Measurements from ENCODE around the gene RB1.
"Not testable (repeated sequence)": the region's sequence is repeated elsewhere in the genome, so short reads cannot be mapped to it uniquely, and the experiment has no call there.

Gene RB1

GRCh38 chr13:48297131-48297786 lies 6.3 kb upstream of the RB1 start:
- H3K4me3 ChIP-seq (ENCODE audit: low read depth, low read length) = no peak overlapping the region

GRCh38 chr13:48299591-48299990 lies 4.0 kb upstream of the RB1 start:
- H3K4me3 ChIP-seq (ENCODE audit: low read depth, low read length) = no peak overlapping the region

DNA sequence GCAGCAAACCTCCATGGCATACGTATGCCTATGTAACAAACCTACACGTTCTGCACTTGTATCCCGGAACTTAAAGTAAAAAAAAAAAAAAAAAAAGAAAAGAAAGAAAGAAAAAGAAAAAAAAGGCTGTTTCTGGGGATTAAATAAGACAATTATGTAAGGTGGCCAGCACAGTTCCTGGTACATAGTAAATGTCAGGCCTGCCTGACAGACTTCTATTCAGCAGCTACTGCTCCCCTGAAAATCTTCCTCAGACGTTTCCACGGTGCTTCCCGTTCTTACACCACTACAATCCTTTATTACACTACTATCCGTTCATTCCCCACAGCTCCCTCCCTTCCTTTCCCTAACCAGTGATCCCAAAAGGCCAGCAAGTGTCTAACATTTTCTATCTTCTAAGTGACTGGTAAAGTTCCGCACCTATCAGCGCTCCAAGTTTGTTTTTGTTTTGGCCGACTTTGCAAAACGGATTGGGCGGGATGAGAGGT lies 636 bp upstream of the RB1 start:
- H3K4me3 ChIP-seq (ENCODE audit: low read depth, low read length) = peak overlapping the region; percentile 83

GRCh38 chr13:48304143-48304876 lies 759 bp downstream of the RB1 start:
- H3K4me3 ChIP-seq (ENCODE audit: low read depth, low read length) = peak overlapping the region; percentile 83

DNA sequence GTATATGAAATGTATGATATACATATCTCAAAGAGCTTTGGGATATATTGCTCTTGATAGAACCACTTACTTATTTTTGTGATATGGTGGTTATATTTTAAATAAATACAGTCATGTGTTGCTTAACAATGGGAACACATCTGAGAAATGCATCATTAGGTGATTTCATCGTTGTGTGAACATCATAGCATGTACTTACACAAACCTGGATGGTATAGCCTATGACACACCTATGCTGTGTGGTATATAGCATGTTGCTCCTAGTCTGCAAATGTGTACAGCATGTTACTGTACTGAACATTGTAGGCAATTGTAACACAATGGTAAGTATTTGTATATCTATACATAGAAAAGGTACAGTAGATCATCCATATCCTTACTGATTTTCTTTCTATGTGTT lies 7.7 kb downstream of the RB1 start:
- no peak overlapping the region for H3K4me3 ChIP-seq (ENCODE audit: low read depth, low read length)

DNA sequence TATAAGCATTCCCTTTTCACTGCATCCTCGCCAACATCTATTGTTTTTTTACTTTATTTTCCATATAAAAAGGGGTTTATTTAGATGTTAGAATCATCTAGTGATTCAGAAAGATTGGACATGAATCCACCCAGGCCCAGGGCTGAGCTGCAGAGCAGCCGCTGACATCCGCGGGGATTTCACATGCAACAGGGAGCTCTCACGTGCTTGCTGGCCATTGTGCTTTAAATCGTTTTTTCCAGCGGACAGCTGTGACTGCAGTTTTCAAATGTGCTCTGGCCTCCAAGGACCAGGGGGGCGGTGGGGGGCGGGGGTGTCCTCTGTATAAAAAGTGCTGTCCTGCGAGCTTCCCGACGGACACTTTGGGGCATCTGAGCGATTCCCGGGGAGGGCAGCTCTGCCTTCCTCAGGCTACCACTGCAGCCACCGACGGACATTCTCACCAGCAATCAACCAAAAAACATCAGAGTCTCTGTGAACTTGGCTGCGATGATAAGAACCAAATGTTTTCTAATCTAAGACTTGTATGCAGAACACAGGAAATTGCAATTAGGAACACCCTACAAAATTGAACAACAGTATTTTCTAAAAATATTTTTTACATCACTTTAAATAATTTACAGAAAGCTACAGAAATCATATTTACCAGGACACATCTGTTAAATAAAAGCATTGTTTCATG lies 12.6 kb downstream of the RB1 start:
- H3K4me3 ChIP-seq (ENCODE audit: low read depth, low read length) = no peak overlapping the region

DNA sequence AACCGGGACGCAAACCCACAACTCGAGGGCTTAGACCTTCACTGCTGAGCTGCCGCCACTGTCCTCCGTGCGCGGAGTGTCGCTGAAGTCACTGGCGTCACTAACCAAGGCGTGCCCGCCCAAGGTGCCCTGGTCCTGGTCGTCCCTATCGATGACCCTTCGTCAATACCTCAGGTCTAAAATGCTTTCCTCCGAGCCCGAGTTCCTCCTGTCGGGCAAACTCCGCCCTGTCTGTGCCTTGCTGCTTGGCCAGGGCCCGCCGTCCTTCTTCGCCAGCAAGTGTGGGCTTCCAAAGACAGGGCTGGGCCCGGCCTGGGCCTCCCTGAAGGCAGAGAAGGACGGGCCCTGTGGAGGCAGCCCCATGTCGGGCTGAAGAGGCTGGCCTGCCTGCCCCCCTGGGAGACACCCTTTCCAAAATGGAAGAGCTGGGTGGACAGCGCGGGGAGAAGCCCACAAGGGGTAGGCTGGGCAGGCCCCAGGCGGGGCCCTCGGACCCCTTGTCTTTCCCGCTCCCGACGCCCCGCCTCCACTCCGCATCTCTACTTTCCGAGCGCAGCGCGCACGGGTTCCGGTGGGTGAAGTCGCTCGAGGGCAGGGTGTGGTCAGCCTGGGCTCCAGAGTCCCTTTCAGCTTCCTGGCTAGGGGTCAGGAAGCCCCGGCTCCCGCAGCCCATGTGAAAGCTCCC lies 13.4 kb downstream of the RB1 start:
- no peak overlapping the region for H3K4me3 ChIP-seq (ENCODE audit: low read depth, low read length)

DNA sequence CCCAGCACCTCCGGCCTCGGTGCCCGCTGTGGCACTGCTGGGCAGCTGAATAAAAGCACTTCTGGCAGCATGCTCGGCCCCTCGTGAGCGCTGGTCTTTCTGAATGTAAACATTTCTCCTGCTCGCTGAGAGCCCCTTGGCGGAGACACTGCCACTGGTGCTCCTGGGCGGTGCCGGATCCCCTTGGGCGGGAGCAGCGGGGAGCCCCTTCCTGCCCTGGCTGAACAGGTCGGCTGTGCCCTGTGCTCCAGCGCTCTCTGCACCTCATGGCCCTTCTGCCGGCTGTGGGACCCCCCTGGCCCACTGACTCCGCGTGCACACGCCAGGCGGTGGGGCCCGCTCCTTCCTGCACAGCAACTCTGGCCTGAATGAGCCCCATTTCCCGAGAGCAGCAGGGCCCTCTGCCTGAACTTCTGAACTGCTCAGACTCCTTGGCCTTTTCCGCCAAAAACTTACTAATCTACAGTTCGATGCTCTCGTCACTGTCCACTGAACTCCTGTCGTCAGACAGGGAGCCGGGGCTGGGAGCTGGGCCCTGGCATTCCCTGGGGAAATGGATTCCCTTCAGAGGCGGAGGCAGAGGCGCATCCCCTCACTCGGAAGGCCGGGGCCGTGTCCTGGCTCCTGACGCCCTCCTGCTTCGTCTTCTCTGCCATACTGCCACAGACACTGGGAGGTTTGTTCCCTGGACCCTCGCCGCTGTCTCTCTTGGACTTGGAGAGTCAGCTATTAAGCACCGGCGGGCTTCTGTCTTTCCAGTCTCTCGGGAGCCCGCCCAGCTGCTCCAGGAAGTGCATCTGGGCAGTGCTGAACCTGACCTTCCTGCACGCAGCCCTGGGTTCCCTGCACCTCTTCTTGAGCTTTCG lies 14.2 kb downstream of the RB1 start:
- no peak overlapping the region for H3K4me3 ChIP-seq (ENCODE audit: low read depth, low read length)

DNA sequence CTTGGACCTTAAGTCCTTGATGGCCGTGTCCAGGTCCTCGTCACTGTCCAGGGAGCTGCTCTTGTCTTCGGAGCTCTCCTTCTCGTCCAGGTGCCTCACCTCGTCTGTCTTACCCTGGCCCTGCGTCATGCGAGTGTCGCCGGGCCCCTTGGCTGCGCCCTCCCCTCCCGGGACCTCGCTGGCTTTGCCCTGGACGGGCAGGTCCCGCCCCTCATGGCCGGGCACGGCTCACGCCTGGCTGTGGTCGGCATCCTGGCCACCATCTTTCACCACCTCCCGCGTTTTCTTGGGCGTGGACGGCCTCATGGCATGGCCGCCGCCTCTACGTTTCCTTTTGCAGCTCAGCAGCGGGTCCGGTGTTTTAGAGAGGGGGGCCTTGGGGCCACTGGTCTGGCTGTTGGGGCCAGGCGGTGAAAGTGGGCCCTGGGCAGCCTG lies 14.8 kb downstream of the RB1 start:
- H3K4me3 ChIP-seq (ENCODE audit: low read depth, low read length) = no peak overlapping the region

DNA sequence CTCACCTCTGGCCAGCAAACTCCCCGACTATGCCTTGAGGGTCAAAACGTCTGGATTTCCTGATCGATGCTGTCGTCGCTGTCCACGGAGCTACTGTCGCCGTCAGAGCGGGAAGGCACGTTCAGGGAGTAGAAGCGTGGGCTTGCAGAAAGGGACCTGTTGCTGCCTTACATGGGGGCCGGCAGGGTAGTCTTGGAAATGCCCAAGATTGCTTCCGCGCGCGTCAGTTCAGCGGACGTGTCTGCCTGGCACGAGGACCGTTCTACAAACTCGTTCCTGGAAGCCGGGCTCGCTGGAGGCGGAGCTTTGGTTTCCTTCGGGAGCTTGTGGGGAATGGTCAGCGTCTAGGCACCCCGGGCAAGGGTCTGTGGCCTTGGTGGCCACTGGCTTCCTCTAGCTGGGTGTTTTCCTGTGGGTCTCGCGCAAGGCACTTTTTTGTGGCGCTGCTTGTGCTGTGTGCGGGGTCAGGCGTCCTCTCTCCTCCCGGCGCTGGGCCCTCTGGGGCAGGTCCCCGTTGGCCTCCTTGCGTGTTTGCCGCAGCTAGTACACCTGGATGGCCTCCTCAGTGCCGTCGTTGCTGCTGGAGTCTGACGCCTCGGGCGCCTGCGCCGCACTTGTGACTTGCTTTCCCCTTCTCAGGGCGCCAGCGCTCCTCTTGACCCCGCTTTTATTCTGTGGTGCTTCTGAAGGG lies 15.4 kb downstream of the RB1 start:
- no peak overlapping the region for H3K4me3 ChIP-seq (ENCODE audit: low read depth, low read length)

DNA sequence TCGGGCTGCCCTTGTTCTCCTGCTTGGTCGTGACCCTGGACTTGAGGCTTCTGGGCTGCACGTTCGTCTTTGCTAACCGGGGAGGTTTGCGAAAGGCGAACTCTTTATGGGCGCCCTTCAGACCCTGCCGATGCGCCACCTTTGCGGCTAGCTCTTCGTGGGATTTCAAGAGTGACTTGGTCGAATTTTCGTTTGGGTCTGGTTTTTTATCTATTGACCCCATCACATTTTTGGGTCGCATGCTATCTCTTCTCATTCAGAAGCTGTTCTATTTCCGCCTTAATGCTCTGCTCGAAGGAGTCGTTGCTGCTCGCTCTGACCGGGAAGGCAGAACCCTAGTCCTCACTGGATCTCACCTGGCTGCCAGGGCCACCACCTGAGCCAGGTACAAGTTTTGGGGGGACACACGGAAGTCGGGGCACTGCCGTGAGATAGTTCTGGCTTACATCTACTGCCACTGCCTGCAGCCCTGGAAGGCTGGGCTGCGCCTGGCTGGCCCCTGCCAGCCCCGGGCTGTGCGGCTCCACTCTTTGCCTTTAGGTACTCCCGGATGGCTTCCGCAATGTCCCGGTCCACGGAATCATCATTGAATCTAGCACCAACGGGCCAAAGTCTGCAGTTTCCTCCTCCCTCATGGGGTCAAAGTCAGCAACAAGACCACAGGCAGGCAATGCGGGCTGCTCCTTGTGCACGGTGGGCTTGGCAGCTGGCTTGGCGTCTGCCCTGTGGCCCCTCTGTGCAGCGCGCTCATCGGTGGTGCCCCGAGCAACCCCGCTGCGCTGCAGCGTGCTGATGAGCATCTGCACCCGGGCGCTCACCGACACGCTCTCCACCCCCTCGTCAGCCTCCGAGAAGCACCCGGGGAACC lies 16.2 kb downstream of the RB1 start:
- H3K4me3 ChIP-seq (ENCODE audit: low read depth, low read length) = no peak overlapping the region

GRCh38 chr13:48320399-48320790 lies 16.8 kb downstream of the RB1 start:
- H3K4me3 ChIP-seq (ENCODE audit: low read depth, low read length) = no peak overlapping the region

DNA sequence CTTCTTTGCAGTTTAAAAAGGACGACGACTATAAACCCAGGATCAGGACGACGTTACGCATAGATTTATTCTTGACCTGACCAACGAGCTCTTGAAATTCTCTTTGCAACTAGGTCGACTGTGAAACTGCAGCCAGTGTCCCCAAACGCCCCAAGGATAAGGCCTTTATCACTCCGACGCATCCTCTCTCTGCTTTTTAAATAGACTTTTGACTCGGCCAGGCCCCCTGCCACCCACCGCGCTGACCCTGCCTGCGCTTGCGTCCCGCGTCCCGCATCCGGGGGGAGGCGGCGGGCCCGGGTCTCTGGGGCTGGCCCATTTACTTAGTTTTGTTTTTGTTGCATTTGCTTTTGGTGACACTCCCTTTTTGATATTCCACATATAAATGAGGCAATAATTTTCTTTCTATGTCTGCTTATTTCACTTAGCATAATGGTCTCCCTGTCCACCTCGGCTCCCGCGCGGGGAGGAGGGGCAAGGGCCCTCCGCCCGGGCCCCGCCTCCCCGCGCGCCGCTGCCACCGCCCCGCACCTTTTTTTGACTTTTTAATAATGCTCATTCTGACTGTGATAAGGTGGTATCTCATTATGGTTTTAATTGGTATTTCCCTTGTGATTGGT lies 17.4 kb downstream of the RB1 start:
- no peak overlapping the region for H3K4me3 ChIP-seq (ENCODE audit: low read depth, low read length)

DNA sequence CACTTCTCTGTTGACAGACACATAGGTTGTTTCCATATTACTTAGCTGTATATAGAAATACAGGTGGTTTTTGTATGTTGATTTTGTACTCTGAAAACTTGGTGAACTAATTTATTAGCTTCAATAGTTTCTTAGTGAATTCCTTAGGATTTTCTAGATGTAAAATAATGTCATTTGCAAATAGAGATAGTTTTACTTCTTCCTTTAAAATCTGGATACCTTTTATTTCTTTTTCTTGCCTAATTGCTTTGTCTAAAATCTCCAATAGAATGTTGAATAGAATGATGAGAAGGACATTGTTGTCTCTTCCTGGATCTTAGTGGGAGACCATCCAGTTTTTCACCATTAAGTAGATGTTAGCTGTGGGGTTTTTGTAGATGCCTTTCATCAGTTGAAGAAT lies 18.7 kb downstream of the RB1 start:
- H3K4me3 ChIP-seq (ENCODE audit: low read depth, low read length) = no peak overlapping the region

DNA sequence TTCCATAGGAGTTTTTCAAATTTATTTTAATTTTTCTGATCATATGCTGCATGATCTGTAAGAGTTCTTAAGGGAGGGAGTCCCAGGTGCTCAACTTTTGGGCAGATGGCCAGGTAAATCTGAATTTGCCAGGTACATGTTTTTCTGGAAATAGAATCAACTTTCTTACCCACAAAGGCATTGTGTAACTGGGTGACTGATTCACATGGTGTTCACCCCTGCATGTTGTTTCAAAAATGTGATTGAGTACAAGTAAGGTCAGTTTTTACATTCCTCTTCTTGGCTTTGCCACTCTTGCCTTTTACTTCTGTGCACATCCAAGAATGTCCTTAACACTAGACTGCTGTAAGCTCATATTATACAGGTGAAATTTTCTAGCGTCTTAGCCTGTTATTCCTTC lies 30.4 kb downstream of the RB1 start:
- H3K4me3 ChIP-seq (ENCODE audit: low read depth, low read length) = no peak overlapping the region

GRCh38 chr13:48334534-48335127 lies 31.1 kb downstream of the RB1 start:
- no peak overlapping the region for H3K4me3 ChIP-seq (ENCODE audit: low read depth, low read length)

- not testable (repeated sequence) for H3K4me3 ChIP-seq (ENCODE audit: low read depth, low read length)
These were observed 35.6 kb downstream of the RB1 start for GRCh38 chr13:48339198-48339597.

DNA sequence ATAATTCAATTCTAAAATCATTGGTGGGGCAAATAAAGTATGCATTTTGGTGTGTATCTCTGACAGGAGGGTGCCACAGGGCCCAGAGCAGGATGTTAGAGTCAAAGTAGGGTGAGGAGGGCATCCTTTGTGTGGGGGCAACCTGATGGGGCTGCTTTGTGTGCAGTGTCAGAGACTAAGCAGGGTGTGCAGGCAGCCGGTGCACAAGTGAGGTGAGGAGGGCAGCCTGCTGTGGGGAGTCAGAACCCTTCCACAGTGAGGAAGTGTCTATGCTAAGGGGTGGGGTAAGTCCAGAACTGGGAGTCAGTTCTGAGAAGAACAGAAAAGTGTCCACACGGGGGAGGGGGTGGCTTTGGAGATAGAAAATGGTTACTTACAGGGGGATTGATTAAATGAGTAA lies 40.7 kb downstream of the RB1 start:
- no peak overlapping the region for H3K4me3 ChIP-seq (ENCODE audit: low read depth, low read length)

Data from iPS-11a (cell line).